ENCODE results near the gene HPN. TPM values are rescaled to one million over a fixed set of nuclear protein-coding genes. Genes with fewer than 3 reads are reported as not detected.
A peak's percentile ranks its signal among the peaks of the same experiment; 100 is the strongest.

The HPN gene
- total and polyA plus RNA-seq, 2 of the 13 experiments (the other 11 are each of a cell fraction or from before 2014, with no cell fraction given) = 46.7 to 261 TPM

DNA sequence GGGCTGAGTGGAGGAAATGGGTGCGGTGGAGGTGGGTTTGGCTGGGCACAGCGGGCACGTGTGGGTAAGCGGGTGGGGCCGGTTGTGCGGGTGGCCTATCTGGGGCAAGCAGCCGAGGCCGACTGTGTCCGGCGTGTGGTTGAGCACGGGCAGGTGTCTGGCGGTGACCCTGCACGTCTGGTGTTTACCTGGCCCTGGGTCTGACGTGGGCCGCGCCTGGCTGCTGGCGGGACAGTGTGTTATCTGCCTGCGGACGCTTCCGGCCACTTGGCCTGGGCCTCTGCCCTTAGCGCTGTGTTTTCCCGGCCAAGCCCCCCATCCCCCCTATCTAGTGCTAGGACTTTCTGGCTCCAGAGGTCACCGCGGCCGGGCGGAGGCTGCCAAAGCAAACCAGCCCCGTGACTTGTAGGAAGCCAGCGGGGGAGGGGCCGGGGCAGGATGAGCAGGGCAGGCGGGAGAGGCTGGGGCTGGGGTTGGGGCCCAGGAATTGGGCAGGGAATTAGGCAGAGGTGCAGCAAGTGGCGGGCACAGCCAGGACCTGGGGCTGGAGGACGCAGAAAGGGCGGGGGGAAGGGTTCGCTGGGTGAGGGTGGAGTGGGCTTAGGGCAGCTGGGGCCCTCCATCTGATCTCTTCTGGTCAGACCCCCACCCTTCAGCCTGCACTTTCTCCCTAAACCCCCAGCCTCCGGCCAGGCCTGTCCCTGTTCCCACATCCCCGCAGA lies 534 bp upstream of the HPN start (continued):
- TF ChIP-seq, protein P1, sequence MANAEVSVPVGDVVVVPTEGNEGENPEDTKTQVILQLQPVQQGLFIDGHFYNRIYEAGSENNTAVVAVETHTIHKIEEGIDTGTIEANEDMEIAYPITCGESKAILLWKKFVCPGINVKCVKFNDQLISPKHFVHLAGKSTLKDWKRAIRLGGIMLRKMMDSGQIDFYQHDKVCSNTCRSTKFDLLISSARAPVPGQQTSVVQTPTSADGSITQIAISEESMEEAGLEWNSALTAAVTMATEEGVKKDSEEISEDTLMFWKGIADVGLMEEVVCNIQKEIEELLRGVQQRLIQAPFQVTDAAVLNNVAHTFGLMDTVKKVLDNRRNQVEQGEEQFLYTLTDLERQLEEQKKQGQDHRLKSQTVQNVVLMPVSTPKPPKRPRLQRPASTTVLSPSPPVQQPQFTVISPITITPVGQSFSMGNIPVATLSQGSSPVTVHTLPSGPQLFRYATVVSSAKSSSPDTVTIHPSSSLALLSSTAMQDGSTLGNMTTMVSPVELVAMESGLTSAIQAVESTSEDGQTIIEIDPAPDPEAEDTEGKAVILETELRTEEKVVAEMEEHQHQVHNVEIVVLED (CRISPR knock-in tag; IDR thresholded peaks at IDR 0.05; ENCODE audit: borderline replicate concordance) = peak; percentile 78
- 0 out of 2 replicates have a peak, but pooled peaks have one; percentile 39 for TF ChIP-seq ZFYVE20 (CRISPR knock-in tag; IDR thresholded peaks at IDR 0.05; ENCODE audit: borderline replicate concordance, low read depth)
- TF ChIP-seq, protein P2, sequence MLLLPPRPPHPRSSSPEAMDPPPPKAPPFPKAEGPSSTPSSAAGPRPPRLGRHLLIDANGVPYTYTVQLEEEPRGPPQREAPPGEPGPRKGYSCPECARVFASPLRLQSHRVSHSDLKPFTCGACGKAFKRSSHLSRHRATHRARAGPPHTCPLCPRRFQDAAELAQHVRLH (CRISPR knock-in tag; IDR thresholded peaks at IDR 0.05; ENCODE audit: borderline replicate concordance, low read depth) = peak; percentile 24; the same call in 1 of the 2 replicates
- TF ChIP-seq, protein P3, sequence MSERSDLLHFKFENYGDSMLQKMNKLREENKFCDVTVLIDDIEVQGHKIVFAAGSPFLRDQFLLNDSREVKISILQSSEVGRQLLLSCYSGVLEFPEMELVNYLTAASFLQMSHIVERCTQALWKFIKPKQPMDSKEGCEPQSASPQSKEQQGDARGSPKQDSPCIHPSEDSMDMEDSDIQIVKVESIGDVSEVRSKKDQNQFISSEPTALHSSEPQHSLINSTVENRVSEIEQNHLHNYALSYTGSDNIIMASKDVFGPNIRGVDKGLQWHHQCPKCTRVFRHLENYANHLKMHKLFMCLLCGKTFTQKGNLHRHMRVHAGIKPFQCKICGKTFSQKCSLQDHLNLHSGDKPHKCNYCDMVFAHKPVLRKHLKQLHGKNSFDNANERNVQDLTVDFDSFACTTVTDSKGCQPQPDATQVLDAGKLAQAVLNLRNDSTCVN (CRISPR knock-in tag; IDR thresholded peaks at IDR 0.05; ENCODE audit: borderline replicate concordance) = peak; percentile 74; the same call in 1 of the 2 replicates
- no peak for TF ChIP-seq FIP1L1 (IDR thresholded peaks at IDR 0.05; ENCODE audit: borderline replicate concordance, insufficient read depth, low read depth, low read length)
- TF ChIP-seq, protein P4, sequence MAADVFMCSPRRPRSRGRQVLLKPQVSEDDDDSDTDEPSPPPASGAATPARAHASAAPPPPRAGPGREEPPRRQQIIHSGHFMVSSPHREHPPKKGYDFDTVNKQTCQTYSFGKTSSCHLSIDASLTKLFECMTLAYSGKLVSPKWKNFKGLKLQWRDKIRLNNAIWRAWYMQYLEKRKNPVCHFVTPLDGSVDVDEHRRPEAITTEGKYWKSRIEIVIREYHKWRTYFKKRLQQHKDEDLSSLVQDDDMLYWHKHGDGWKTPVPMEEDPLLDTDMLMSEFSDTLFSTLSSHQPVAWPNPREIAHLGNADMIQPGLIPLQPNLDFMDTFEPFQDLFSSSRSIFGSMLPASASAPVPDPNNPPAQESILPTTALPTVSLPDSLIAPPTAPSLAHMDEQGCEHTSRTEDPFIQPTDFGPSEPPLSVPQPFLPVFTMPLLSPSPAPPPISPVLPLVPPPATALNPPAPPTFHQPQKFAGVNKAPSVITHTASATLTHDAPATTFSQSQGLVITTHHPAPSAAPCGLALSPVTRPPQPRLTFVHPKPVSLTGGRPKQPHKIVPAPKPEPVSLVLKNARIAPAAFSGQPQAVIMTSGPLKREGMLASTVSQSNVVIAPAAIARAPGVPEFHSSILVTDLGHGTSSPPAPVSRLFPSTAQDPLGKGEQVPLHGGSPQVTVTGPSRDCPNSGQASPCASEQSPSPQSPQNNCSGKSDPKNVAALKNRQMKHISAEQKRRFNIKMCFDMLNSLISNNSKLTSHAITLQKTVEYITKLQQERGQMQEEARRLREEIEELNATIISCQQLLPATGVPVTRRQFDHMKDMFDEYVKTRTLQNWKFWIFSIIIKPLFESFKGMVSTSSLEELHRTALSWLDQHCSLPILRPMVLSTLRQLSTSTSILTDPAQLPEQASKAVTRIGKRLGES (CRISPR knock-in tag; IDR thresholded peaks at IDR 0.05; ENCODE audit: borderline replicate concordance) = no peak
- TF ChIP-seq ZNF674 (CRISPR knock-in tag; IDR thresholded peaks at IDR 0.05; ENCODE audit: low read depth) = 0 out of 2 replicates have a peak, but pooled peaks have one; percentile 40
- peak; percentile 92; the same call in 1 of the 2 replicates for TF ChIP-seq CAMTA2 (CRISPR knock-in tag; IDR thresholded peaks at IDR 0.05; ENCODE audit: borderline replicate concordance)
- TF ChIP-seq, protein P5, sequence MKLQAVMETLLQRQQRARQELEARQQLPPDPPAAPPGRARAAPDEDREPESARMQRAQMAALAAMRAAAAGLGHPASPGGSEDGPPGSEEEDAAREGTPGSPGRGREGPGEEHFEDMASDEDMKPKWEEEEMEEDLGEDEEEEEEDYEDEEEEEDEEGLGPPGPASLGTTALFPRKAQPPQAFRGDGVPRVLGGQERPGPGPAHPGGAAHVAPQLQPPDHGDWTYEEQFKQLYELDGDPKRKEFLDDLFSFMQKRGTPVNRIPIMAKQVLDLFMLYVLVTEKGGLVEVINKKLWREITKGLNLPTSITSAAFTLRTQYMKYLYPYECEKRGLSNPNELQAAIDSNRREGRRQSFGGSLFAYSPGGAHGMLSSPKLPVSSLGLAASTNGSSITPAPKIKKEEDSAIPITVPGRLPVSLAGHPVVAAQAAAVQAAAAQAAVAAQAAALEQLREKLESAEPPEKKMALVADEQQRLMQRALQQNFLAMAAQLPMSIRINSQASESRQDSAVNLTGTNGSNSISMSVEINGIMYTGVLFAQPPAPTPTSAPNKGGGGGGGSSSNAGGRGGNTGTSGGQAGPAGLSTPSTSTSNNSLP (IDR thresholded peaks at IDR 0.05; ENCODE audit: low read depth, low read length) = no peak
- peak; percentile 59; the same call in 1 of the 2 replicates for TF ChIP-seq FOXP1 (IDR thresholded peaks at IDR 0.05)
- peak; percentile 89 for TF ChIP-seq FOXP1 (CRISPR knock-in tag; IDR thresholded peaks at IDR 0.05)
- TF ChIP-seq KLF11 (CRISPR knock-in tag; IDR thresholded peaks at IDR 0.05) = no peak
- no peak for TF ChIP-seq ADNP (CRISPR knock-in tag; IDR thresholded peaks at IDR 0.05)
- TF ChIP-seq TCF7 (IDR thresholded peaks at IDR 0.05; ENCODE audit: low read depth) = peak; percentile 59; the same call in 1 of the 2 replicates
- 0 out of 2 replicates have a peak, but pooled peaks have one; percentile 21 for TF ChIP-seq GTF2F1 (IDR thresholded peaks at IDR 0.05; ENCODE audit: low read length)
- no peak for TF ChIP-seq SATB2 (CRISPR knock-in tag; IDR thresholded peaks at IDR 0.05)
- peak; percentile 90 for TF ChIP-seq BCL6 (CRISPR knock-in tag; IDR thresholded peaks at IDR 0.05)
- peak; percentile 92 for TF ChIP-seq ZNF772 (CRISPR knock-in tag; IDR thresholded peaks at IDR 0.05)
- no peak for TF ChIP-seq ZNF354B (CRISPR knock-in tag; IDR thresholded peaks at IDR 0.05)
- peak; percentile 97 for TF ChIP-seq ZNF296 (CRISPR knock-in tag; conservative IDR thresholded peaks at IDR 0.05)
- TF ChIP-seq ZNF230 (CRISPR knock-in tag; IDR thresholded peaks at IDR 0.05) = no peak; the same call in 1 of the 2 replicates
